H1 (cell line): Measurements from ENCODE around the gene TAF3. TPM values are rescaled to one million over a fixed set of nuclear protein-coding genes. Genes with fewer than 3 reads are reported as not detected.

Source experiments
- ASH2L ChIP-seq: fragments of 200-600, 300-600 bp; sonication (generic); IDR thresholded peaks from one replicate; pipeline ENCODE4 v1.7.1; 2017; ENCODE audit warnings: low read length
- MAFK ChIP-seq: IDR thresholded peaks from 2 replicates; pipeline ENCODE4 v1.6.1; 2012; ENCODE audit warnings: low read depth, mild to moderate bottlenecking, improper control_type of control experiment, low read length
- NANOG ChIP-seq: IDR thresholded peaks from 2 replicates; pipeline ENCODE4 v1.6.1; 2011; ENCODE audit warnings: low read length, low read depth, mild to moderate bottlenecking, inconsistent platforms; ENCODE audit not compliant: insufficient read depth, poor library complexity, severe bottlenecking
- POU5F1 ChIP-seq: IDR thresholded peaks from 2 replicates; pipeline ENCODE4 v1.6.1; 2011; ENCODE audit warnings: low read depth, mild to moderate bottlenecking, low read length, moderate library complexity
- RFX5 ChIP-seq: IDR thresholded peaks from 2 replicates; pipeline ENCODE4 v1.6.1; 2011; ENCODE audit warnings: low read depth, low read length, improper control_type of control experiment, borderline replicate concordance
- SRF ChIP-seq: IDR thresholded peaks from 2 replicates; pipeline ENCODE4 v1.6.1; 2011; ENCODE audit warnings: mild to moderate bottlenecking, low read depth, low read length, moderate library complexity
- polyA plus RNA-seq, 7 experiments: library from polyadenylated mRNA; depleted of rRNA in 3 of 7; stranded (reverse) in 5 of 7; unstranded in 2 of 7; fragments of >200 nt in 5 of 7; fragments of 200-250 nt in 2 of 7; gene quantifications; 1 replicate in 5 of 7; 2 replicates in 1 of 7; 4 replicates in 1 of 7; pipeline versions ENCODE4 v1.2.1 to v1.2.3, GENCODE V29; 2011 to 2013; ENCODE audit warnings: missing spikeins in 2 of 7, mixed read lengths in 2 of 7
- total RNA-seq: library from RNA; stranded (reverse); fragmentation: NEBNext Ultra II Directional; extraction: Animal tissue kit (Norgen Biotek cat#: 25700); gene quantifications from 2 replicates; pipeline ENCODE4 v1.2.1, GENCODE V29; 2021
- TF ChIP-seq, protein P1 (sequence below): IDR thresholded peaks from 2 replicates; pipeline ENCODE4 v1.6.1; 2011; ENCODE audit warnings: low read length, improper control_type of control experiment

The TAF3 gene
- total and polyA plus RNA-seq, 2 of the 8 experiments (the other 6 are each of a cell fraction or from before 2014, with no cell fraction given): 1.5 to 11.2 TPM

GRCh38 chr10:7986851-7987250 lies 168.5 kb downstream of the TAF3 start (continued):
- TF ChIP-seq NANOG (no peak), RFX5 (no peak), ASH2L (no peak), POU5F1 (no peak), MAFK (no peak), SRF (no peak)
- TF ChIP-seq, protein P1, sequence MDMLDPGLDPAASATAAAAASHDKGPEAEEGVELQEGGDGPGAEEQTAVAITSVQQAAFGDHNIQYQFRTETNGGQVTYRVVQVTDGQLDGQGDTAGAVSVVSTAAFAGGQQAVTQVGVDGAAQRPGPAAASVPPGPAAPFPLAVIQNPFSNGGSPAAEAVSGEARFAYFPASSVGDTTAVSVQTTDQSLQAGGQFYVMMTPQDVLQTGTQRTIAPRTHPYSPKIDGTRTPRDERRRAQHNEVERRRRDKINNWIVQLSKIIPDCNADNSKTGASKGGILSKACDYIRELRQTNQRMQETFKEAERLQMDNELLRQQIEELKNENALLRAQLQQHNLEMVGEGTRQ: no peak
